ENCODE measurements around the gene TNFRSF1A.
A peak's percentile ranks its signal among the peaks of the same experiment; 100 is the strongest.

Gene TNFRSF1A

DNA sequence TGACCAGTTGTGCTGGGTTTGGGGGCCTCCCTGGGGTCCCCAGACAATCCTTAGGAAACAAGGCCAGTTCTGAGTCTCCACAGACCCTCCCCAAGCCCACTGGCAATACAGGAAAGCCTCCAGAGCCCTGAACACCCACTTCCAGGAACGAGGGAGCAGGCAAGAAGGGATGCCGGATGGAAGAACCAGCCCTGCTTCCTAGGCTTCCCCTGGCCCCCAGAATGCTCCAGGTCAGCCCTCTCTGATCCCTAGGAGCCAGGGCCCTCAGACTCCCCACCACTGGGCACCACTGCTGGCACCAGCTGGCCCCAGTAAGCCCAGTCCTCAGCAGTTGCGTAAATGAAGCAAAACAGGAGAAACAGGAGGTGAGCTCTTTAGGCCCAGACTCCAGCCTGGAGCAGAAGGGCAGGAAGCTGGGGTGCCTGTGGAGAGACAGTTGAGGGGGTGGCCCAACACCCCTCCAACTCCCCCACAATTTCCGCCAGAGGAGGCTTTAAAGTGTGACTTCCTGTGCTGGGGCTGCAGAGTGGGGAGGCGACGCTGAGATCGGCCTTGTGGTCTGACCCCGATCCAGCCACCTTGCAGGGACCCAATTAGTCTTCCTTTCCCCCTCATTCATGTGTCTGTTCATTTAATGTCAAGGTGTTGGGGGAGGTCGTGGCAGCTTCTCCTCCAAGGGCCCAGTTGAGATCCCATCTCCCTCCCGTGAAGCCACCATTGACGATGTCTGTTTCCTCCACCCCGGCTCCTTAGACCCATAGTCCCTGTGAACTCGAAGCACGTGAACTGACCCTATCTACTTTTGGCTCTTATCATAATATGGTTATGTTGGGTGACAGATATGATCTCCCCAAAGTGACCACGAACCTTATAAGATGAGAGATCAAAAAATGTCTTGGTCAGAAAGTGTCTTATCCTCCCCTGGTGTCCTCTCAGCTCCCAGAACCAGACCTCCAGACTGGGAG lies 4.7 kb downstream of the TNFRSF1A start:
- no peak for DNase-seq

DNA sequence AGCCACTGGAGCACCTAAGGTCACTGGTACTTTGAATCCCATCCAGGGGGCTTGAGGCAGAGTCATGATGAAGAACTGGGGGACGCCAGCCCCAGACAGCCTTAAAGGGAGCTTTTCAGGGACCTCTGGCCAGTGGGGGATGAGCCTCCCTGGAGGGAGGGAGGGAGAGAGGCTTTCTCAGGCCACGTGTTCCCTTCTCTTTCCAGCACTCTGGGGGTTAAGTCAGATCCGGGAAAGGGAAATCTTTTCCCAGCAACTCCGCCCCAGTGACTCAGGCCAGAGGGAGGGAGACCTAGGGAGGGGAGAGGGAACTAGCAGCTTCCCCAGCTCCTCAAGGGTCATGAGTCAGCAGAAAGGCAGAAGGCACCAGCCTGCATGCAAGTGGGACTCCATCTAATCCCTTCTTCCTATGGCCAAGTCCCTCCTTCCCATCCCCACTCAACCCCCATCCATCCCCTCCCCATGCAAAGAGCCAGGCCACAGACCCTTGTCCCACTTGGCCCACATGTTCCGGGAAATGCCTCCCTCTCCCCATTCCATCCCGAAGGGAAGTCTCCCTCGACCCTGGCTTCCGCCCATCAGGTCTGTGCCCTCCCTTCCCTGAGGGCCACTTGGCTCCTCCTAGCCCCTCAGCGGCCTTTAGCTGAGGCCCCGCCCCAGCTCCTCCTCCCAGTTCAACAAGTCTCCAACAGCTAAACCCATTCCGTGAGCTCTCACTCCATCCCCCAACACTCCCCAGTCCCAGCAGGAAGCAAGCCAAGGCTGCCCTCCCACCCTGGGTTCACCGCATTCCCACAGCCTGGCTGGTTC lies 5.6 kb downstream of the TNFRSF1A start:
- DNase-seq, result peak; percentile 94

DNA sequence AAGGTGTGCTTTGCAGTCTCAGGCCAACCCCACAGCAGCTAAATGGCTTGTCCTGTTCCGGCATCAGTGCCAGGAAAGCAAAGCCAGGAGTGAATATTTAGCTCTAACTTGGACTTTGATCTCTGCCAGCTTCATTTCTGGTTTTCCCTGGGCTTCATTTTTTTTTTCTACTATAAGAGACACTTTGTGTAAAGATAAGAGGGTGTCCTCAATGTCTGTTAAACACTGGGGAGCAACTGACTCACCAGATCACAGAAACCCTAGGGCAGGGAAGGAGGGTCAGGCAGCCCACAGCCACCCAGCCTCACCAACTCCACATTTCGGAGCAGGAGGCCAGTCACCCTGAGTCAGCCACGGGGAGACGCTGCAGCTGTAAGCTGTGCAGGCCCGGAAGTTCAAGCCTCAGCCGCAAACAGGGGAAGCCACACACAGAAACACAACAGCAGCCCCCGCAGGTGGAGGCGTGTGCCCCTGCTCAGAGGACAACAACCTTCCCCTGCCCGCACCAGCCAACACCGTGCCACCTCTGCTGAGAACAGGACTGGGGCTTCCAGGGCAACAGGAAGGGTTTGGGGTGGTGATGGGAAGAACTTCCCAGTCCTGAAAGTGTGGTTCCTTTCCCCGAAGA lies 6.3 kb downstream of the TNFRSF1A start:
- peak; percentile 44 for DNase-seq

DNA sequence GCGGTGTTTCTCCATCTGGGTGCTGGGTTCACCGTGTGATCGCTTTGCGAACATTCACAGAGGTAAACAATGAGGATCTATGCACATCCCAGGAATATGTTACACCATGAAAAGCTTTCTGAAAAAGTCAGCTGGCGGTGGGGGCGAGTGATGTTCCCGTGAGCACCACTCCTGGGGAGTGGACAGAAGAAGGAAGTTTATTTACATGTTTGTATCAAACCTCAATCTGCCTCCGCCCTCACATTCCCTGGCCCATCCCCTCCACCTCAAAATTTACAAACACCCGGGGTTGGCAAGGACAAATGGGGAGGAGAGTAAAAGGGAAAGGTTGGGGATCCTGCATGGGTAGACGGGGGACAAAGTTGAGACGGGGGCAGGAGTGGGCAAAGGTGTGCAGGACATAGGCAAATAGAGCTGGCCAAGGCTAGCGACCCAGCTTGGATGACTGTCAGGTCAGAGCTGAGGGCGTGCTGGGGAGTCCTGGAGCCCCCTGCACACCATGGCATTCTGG lies 6.9 kb downstream of the TNFRSF1A start:
- DNase-seq, result no peak

DNA sequence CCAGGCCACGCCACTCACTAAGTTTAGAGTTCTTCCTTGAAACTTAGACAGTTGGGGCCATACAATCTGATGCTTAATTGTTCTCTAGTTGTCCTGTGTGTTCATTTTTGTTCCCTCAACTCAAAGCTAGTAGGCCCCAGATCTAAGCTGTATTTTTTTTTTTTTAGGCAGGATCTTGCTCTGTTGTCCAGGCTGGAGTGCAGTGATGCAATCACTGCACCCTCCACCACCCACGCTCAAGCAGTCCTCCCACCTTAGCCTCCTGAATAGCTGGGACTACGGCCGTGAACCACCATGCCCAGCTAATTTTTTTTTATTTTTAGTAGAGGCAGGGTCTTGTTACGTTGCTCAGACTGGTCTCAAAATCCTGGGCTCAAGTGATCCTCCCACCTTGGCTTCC lies 7.5 kb downstream of the TNFRSF1A start:
- DNase-seq, result no peak

DNA sequence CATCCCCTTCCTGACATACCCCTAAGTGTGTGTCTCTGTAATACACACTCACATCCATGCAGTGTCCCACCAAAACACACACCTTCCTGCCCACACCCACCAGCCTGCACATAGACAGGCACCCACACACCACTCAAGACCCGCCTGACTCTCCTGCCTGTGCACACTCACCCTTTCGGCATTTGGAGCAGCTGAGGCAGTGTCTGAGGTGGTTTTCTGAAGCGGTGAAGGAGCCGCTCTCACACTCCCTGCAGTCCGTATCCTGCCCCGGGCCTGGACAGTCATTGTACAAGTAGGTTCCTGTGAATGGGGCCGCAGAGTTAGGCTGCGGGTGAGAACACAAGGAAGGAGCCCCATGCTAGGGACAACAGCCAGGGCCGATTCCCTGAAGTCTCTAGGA lies 8.3 kb downstream of the TNFRSF1A start:
- DNase-seq, result no peak

DNA sequence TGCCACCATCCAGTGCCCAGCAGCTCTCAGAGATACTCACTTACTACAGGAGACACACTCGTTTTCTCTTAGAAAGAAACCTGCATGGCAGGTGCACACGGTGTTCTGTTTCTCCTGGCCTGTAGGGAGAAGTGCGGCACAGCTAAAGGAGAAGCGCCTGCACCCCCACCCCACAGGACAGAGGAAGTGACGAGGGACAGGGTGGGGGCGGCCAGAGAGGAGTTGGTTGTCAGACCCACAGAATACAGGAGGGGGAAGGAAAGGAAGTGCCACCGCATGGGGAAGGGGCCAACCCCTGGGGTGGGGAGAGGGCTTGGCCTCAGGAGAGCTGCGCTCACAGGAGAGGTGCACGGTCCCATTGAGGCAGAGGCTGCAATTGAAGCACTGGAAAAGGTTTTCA lies 8.8 kb downstream of the TNFRSF1A start:
- no peak for DNase-seq

DNA sequence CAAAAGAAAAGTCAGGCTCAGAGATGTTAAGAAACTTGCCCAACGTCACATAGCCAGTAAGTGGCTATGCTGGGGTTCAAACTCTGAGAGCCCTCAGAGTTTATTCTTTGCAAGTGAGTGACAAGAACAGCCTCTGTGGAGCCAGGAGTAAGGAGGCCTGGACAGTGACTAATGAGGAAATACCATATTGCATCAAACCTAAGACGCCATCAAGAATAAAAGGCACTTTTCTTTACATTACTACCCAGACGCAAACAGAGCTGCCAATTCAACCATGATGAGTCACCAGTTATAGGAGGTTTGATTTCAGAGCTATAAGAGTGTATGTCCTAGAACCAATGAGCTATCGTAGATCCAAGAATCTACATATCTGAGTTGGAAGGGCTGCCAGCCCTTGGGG lies 9.4 kb downstream of the TNFRSF1A start:
- no peak for DNase-seq

DNA sequence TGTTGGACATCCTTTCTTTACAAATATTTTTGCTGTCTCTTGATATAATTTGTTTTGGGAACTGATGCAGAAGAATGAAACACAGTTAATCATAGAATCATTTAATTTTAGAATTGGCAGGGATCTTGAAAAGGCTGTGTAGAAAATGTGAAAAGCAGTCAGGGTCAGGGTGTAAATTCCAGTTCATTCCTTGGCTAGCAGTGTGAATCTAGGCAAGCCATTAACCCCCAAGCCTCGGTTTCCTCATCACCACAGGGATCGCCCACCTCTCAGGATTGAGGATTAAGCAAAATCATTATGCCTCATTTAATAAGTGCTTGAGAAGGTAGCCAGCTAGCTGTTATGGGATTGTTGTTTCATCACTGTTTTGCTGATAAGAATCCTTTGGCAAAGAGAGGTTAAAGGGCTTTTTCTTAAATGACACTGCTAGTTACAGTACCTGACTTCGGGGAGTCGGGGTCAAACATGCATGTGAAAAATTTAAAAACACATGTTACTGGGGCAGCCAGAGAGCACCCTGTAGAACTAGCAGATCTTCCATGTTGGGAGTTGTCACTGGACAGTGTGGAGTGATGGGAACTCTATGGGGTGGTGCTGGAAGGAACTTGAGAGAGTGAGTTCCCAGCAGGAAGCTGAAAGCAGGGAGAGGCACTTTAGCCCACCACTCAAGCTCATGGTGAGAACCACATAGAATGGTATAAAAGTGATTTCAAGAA lies 10.7 kb downstream of the TNFRSF1A start:
- DNase-seq, result no peak

DNA sequence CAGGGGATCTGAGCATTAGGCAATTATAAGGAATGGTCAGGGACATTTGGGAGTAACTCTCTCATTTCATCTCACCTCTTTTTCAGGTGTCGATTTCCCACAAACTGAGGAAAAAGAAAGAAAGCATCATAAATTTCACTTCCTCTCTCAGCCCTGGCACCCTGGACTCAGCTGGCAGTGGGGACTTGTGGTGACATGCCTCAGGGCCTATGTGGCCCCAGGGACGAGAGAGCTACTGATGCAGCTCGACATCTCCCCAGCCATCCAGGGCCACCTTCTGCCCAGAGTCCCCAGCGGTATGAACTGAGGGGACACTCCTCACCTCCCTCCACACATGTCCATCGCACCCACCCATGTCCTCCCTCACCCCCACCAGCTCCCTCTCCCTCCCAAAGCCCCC lies 11.7 kb downstream of the TNFRSF1A start:
- no peak for DNase-seq

DNA sequence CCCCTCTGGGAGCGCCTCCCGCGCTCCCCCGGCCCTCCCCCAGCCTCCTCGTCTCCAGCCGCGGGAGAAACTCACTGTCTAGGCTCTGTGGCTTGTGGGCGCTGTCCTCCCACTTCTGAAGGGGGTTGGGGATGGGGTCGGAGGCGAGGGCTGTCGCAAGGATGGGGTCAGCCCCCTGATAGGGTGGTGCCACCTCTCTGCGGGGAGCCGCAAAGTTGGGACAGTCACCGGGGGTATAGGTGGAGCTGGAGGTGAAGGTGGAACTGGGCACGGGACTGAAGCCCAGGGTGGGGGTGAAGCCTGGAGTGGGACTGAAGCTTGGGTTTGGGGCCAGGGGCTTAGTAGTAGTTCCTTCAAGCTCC lies 12.2 kb downstream of the TNFRSF1A start:
- DNase-seq, result no peak

DNA sequence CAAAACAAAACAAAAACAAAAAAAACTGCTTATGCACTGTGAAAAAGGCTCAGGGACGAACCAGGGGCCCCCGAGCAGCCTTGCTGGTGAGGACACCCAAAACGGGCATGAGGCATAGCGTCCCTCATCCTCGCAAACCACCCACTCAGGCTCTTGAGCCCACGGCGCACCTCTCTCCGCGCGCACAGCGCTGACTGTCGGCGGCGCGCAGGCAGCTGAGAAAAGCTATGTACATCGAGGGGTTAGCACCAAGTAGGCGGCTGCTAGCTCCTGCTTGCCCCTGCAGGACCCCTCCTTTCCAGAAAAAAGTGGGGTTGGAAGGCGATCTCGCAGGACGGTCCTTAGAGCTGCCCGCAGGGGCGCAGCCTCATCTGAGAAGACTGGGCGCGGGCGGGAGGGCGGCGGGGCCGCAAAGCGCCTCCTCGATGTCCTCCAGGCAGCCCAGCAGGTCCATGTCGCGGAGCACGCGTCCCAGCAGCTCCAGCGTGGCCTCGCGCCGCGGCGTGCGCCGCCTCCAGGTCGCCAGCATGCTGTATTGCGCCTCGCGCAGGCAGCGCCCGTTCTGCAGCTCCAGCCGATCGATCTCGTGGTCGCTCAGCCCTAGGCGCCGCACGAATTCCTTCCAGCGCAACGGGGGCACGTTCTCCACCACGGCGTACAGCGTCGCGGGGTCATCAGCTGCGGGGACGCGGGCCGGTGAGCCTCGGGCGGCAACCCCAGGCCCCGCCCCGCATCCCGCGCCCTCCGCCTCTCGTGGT lies 12.8 kb downstream of the TNFRSF1A start:
- no peak for DNase-seq

DNA sequence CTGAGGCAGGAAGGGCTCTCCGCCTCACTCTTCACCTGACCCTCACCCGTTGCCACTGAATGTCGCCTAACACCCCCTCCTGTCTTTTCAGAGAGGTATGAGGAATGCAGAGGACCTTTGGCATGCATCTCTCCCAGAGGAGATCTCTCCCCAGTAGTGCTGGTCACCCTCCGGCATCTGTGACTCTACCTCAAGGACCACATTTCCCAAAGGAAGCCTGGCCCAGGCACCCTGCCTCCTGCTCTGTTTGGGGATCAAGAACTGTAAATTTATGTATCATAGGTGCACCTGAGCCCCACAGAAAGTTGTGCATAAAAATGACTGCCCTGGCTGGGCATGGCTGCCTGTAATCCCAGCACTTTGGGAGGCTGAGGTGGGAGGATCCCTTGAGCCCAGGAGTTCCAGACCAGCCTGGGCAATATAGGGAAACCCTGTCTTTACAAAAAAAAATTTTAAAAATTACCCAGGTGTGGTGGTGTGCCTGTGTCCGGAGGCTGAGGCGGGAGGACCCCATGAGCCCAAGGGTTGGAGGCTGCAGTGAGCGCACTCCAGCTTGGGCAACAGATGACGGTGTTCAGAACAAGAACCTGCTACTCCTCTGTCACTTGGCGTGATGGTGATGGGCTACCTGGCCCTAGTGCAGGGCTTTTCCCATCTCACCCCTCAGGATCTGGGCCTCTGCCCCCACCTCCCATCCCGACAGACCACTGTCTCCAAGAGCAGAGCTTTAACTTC lies 13.7 kb downstream of the TNFRSF1A start:
- no peak for DNase-seq

DNA sequence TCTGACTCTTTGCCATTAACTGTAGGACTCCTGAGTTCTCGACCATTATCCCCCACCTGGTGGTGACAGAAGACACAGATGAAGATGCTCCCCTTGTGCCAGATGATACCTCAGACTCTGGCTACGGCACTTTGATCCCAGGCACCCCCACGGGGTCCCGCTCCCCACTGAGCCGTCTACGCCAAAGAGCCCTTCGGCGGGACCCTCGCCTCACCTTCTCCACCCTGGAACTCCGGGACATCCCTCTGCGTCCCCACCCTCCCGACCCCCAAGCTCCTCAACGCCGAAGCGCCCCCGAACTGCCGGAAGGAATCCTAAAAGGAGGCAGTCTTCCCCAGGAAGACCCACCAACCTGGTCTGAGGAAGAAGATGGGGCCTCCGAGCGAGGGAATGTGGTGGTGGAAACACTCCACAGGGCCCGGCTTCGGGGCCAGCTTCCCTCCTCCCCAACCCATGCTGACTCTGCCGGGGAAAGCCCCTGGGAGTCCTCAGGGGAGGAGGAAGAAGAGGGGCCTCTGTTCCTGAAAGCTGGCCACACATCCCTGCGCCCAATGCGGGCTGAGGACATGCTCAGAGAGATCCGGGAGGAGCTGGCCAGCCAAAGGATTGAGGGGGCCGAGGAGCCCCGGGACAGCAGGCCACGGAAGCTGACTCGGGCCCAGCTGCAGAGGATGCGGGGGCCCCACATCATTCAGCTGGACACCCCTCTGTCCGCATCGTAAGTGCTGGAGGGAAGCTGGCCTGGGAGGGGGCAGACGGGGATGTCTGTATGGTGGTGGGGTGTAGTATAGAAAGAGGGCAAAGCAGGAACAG lies 14.4 kb downstream of the TNFRSF1A start:
- DNase-seq, result no peak

DNA sequence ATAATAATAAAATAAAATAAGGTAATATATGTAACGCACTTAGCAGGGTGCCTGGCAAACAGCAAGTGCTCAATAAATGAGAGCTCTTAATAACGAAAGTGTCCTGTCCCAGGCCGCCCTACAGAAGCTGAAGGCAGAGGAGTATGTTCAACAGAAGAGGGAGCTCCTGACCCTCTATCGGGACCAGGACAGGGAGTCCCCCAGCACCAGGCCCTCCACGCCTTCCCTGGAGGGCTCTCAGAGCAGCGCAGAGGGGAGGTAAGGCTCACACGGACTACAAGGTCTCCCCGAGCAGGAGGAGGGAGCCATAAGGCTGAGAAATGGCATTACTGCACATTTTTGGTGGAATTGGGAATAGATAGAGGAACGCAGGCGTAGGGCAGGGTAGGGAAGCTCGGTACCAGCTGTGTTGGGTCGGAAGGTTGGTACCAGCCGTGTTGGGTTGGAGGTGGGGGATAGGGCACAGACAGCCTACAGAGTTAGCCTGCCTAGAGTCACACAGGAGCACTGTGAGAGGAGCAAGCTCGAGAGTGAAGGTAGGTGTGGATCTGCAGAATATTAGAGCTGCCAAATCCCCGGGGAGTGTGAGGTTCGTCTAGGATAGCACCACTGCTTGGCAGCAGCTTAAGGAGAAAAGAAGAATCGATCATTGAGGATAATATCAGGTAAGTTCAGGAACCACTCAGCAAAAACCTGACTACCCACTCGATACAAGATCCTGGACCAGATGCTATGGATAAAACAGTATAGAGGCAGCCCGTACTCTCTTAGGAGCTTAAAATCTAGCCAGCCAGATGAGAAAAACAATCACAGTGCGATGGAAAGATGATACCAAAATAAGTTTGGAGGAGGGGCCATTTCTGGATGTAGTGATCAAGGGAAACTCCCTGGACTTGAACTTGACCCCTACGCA lies 15.3 kb downstream of the TNFRSF1A start:
- DNase-seq, result no peak

DNA sequence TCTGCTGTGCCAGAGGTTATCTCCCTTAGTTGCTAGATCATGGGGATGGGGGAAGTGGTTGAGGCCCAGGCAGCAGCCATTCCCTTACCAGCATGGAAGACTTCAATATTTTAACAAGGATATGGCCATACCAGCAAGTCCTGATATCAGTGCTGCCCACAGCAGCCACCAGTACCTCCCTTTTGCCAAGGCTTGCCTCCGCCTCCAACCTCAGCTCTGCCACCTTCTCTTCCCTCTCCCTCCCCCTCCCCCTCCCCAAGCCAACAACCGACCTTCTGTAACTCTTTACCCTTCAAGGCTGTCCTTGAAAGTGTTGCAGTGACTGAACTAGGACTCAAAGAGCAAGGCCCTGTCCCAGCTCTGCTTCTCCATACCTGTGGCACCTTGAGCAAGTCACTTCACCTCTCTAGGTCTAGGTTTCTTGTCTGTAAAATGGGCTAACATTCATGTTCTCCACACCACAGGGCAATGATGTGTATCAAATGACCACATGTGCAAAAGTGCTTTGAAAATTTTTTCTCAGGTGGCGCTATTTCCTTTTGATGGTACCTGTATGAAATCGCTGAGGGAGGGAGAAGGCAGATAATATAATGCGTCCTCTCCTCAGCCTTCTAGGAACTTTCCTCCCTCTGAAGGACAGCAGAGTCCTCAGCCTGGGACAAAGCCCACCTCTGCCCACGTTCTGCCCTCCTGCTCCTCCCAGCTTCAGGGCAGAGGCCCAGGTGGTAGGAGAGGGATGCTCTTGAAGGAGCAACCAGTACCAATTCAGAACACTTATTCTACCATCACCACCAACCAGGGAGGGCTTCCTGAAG lies 16.7 kb downstream of the TNFRSF1A start:
- no peak for DNase-seq

DNA sequence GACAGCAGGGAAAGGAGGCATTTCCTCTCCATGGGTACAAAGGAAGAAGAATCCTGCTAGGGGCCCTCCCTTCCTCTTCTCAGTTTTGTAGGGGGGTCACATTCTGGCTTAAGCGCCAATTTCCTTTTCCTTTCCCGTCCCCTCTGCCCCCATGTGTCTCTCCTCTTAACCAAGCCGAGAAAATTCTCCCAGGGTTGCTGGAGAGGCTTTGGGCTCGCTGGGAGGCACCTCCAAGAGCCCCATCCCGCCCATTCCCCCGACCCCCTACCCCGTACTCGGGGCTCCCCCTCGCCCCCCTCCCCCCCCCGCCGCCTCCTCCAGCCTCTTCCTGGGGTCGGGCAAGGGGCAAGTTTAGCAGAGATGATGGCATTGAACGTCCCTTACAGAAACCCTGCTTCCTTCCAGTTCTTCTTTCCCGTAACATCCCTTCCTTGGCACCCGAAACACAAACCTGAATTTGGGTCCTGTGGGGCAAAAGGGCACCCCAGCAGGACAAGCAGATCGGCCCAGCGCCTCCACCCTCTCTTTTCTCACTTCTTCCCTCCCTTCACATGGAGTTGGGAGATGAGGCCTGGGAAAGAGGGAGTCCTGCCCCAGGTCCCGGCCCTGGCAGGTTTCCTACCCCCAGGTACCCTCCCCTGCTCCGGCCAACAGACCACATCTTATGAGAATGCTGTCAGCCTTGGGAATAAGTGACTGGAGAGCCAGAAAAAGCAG lies 17.7 kb downstream of the TNFRSF1A start:
- no peak for DNase-seq
